Measurements from ENCODE around the gene MGME1. TPM values are rescaled to one million over a fixed set of nuclear protein-coding genes. Genes with fewer than 3 reads are reported as not detected.
A peak's percentile ranks its signal among the peaks of the same experiment; 100 is the strongest.

MGME1 gene
- total and polyA plus RNA-seq, 2 of the 13 experiments (the other 11 are each of a cell fraction or from before 2014, with no cell fraction given): 36.7 to 66.6 TPM

DNA sequence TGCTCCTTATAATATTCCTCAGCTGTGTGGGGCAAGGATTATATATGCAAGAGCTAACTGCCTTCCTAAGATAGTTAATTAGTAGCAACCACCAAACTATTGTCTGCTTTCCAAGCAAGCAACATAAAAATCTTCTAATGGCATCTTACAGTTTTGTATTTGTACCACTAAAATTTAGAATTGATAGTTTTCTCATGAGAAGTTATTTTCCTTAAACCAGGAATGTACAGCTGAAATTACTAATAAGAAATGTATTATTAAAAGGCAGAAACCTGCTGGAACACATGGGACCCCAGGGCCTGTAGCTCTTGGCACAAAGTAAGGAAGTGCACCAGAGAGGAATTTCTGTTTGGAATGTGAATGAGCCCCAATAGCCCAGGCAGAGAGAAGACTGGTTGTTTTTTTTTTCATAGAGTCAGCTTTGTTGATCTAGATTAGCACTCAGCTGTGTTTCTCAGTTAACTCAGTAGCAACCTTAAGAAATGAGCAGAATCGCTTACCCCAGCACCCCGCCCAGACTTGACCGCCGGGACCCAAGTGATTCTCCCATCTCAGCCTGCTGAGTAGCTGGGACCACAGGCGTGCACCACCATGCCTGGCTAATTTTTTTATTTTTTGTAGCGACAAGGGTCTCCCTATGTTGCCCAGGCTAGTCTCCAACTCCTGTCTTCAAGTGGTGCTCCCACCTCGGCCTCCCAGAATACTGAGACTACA lies 2.6 kb downstream of the MGME1 start (continued):
- TF ChIP-seq HOXA3 (CRISPR knock-in tag; IDR thresholded peaks at IDR 0.05) (no peak), HOXA5 (CRISPR knock-in tag; IDR thresholded peaks at IDR 0.05) (no peak), ASH2L (IDR thresholded peaks at IDR 0.05; ENCODE audit: insufficient read length, low read depth, low read length) (peak; percentile 17), PITX1 (CRISPR knock-in tag; IDR thresholded peaks at IDR 0.05) (no peak), NFYC (CRISPR knock-in tag; IDR thresholded peaks at IDR 0.05) (no peak), ONECUT2 (CRISPR knock-in tag; IDR thresholded peaks at IDR 0.05) (no peak), PRMT3 (CRISPR knock-in tag; IDR thresholded peaks at IDR 0.05; ENCODE audit: borderline replicate concordance, low read depth) (no peak), ZFP1 (CRISPR knock-in tag; IDR thresholded peaks at IDR 0.05) (no peak), CBX5 (CRISPR knock-in tag; IDR thresholded peaks at IDR 0.05; ENCODE audit: borderline replicate concordance) (no peak), TRIM24 (CRISPR knock-in tag; IDR thresholded peaks at IDR 0.05) (no peak), THYN1 (CRISPR knock-in tag; IDR thresholded peaks at IDR 0.05; ENCODE audit: borderline replicate concordance, low read depth) (no peak), CREB1 (IDR thresholded peaks at IDR 0.05) (no peak), CREB1 (CRISPR knock-in tag; IDR thresholded peaks at IDR 0.05) (no peak; the same call in 1 of the 2 replicates), IKZF1 (IDR thresholded peaks at IDR 0.05) (no peak)
- TF ChIP-seq, protein P1, sequence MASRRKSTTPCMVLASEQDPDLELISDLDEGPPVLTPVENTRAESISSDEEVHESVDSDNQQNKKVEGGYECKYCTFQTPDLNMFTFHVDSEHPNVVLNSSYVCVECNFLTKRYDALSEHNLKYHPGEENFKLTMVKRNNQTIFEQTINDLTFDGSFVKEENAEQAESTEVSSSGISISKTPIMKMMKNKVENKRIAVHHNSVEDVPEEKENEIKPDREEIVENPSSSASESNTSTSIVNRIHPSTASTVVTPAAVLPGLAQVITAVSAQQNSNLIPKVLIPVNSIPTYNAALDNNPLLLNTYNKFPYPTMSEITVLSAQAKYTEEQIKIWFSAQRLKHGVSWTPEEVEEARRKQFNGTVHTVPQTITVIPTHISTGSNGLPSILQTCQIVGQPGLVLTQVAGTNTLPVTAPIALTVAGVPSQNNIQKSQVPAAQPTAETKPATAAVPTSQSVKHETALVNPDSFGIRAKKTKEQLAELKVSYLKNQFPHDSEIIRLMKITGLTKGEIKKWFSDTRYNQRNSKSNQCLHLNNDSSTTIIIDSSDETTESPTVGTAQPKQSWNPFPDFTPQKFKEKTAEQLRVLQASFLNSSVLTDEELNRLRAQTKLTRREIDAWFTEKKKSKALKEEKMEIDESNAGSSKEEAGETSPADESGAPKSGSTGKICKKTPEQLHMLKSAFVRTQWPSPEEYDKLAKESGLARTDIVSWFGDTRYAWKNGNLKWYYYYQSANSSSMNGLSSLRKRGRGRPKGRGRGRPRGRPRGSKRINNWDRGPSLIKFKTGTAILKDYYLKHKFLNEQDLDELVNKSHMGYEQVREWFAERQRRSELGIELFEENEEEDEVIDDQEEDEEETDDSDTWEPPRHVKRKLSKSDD (CRISPR knock-in tag; IDR thresholded peaks at IDR 0.05; ENCODE audit: low read depth): no peak
- TF ChIP-seq, protein P2, sequence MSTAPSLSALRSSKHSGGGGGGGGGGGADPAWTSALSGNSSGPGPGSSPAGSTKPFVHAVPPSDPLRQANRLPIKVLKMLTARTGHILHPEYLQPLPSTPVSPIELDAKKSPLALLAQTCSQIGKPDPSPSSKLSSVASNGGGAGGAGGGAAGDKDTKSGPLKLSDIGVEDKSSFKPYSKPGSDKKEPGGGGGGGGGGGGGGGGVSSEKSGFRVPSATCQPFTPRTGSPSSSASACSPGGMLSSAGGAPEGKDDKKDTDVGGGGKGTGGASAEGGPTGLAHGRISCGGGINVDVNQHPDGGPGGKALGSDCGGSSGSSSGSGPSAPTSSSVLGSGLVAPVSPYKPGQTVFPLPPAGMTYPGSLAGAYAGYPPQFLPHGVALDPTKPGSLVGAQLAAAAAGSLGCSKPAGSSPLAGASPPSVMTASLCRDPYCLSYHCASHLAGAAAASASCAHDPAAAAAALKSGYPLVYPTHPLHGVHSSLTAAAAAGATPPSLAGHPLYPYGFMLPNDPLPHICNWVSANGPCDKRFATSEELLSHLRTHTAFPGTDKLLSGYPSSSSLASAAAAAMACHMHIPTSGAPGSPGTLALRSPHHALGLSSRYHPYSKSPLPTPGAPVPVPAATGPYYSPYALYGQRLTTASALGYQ (CRISPR knock-in tag; IDR thresholded peaks at IDR 0.05): no peak
- TF ChIP-seq, protein P3, sequence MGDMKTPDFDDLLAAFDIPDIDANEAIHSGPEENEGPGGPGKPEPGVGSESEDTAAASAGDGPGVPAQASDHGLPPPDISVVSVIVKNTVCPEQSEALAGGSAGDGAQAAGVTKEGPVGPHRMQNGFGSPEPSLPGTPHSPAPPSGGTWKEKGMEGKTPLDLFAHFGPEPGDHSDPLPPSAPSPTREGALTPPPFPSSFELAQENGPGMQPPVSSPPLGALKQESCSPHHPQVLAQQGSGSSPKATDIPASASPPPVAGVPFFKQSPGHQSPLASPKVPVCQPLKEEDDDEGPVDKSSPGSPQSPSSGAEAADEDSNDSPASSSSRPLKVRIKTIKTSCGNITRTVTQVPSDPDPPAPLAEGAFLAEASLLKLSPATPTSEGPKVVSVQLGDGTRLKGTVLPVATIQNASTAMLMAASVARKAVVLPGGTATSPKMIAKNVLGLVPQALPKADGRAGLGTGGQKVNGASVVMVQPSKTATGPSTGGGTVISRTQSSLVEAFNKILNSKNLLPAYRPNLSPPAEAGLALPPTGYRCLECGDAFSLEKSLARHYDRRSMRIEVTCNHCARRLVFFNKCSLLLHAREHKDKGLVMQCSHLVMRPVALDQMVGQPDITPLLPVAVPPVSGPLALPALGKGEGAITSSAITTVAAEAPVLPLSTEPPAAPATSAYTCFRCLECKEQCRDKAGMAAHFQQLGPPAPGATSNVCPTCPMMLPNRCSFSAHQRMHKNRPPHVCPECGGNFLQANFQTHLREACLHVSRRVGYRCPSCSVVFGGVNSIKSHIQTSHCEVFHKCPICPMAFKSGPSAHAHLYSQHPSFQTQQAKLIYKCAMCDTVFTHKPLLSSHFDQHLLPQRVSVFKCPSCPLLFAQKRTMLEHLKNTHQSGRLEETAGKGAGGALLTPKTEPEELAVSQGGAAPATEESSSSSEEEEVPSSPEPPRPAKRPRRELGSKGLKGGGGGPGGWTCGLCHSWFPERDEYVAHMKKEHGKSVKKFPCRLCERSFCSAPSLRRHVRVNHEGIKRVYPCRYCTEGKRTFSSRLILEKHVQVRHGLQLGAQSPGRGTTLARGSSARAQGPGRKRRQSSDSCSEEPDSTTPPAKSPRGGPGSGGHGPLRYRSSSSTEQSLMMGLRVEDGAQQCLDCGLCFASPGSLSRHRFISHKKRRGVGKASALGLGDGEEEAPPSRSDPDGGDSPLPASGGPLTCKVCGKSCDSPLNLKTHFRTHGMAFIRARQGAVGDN (CRISPR knock-in tag; IDR thresholded peaks at IDR 0.05): peak; percentile 46
- TF ChIP-seq, protein P4, sequence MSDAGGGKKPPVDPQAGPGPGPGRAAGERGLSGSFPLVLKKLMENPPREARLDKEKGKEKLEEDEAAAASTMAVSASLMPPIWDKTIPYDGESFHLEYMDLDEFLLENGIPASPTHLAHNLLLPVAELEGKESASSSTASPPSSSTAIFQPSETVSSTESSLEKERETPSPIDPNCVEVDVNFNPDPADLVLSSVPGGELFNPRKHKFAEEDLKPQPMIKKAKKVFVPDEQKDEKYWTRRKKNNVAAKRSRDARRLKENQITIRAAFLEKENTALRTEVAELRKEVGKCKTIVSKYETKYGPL (CRISPR knock-in tag; IDR thresholded peaks at IDR 0.05): no peak
- TF ChIP-seq, protein P5, sequence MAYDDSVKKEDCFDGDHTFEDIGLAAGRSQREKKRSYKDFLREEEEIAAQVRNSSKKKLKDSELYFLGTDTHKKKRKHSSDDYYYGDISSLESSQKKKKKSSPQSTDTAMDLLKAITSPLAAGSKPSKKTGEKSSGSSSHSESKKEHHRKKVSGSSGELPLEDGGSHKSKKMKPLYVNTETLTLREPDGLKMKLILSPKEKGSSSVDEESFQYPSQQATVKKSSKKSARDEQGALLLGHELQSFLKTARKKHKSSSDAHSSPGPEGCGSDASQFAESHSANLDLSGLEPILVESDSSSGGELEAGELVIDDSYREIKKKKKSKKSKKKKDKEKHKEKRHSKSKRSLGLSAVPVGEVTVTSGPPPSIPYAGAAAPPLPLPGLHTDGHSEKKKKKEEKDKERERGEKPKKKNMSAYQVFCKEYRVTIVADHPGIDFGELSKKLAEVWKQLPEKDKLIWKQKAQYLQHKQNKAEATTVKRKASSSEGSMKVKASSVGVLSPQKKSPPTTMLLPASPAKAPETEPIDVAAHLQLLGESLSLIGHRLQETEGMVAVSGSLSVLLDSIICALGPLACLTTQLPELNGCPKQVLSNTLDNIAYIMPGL (CRISPR knock-in tag; IDR thresholded peaks at IDR 0.05; ENCODE audit: borderline replicate concordance in 1 of 2, low read depth in 1 of 2): no peak

Data from HepG2 (cell line).